Heart left ventricle (tissue), 13 donors: ENCODE data around the gene OTUD1.

Source experiments
- CTCF ChIP-seq, 12 donors: fragments of 200-600 bp; sonication (generic) in 4 of 12; IDR thresholded peaks; one replicate each; pipeline versions ENCODE4 v1.5.0 to v1.8.0; 2018 to 2022; ENCODE audit warnings: antibody characterized with exemption in 12 of 12, mild to moderate bottlenecking in 5 of 12
- POLR2A ChIP-seq, 2 donors: fragments of 450-650 bp; IDR thresholded peaks; one replicate each; pipeline ENCODE4 v1.6.1; 2017; ENCODE audit warnings: antibody characterized with exemption in 2 of 2, mild to moderate bottlenecking in 2 of 2, moderate library complexity in 2 of 2
- donor health status: ischemic (EF 13 %, LVEDD 7.1; RV severe dilation, severe dysfunction).
- donor health status: DM: no; HTN: yes; CAD: no.
- donor health status: DM: no; HTN: no; CAD: no.
- donor health status: ischemic (EF 25% LVEDD 6.9; RV normal size, moderate dysfunction).
- donor health status: ischemic (EF 25% LVEDD 5.7; RV mildly dilated, moderate dysfunction).
- donor health status: ischemic (EF 35%, LVEDD 5.7; RV mildly dilated, moderate dysfunction).
- donor health status: nonischemic (EF 11% LVEDD 7.7; RV severe dilation, severe dysfunction).
- donor health status: DM: yes; HTN: yes; CAD: no.
- donor health status: PGD.
- donor health status: ischemic (EF 29% LVEDD 5.4; RV normal size, mild dysfunction).
- donor health status: nonischemic (EF 23%, LVEDD 6.1; RV moderate dilation, normal function).

DNA sequence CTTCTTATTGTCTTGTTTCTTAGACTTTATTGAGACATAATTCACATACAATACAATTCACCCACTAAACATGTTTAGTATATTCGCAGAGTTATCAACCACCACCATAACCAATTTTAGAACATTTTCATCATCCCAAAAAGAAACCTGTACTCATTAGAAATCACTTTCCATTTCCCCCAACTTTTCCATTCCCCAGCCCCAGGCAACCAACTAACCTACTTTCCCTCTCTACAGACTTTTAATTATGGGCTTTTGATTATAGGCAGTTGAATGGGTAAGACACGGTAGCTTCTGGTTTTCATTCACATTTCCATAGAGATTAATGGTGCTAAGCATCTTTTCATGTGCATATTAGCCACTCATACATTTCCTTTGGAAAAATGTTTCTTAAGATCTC is 24.2 kb upstream of the OTUD1 start:
- TF ChIP-seq CTCF (IDR thresholded peaks at IDR 0.05) (no peak), POLR2A (IDR thresholded peaks at IDR 0.05) (no peak)
